ENCODE data around the gene HSD17B14. TPM values are rescaled to one million over a fixed set of nuclear protein-coding genes. Genes with fewer than 3 reads are reported as not detected.

The HSD17B14 gene
- polyA plus RNA-seq, 1 of the 3 experiments (the other 2 are of a cell fraction): 29.7 TPM

- Histone ChIP-seq H3K36me3 (replicated peaks in 1 of 2; ENCODE audit: control insufficient read depth in 1 of 2, insufficient read depth in 2 of 2, low read length in 1 of 2) (no peaks in the 10 kb centered on the region), H3K9me3 (no peaks in the 10 kb centered on the region), H3K4me3 (ENCODE audit: low read depth in 2 of 2, low read length in 1 of 2) (no peak overlapping the region), H3K27ac (ENCODE audit: low read depth in 2 of 2, low read length in 1 of 2) (no peak overlapping the region), H3F3A (replicated peaks; ENCODE audit: insufficient read depth) (peaks cover 2% of the 10 kb centered on the region), H4K20me1 (ENCODE audit: insufficient read depth) (no peaks in the 10 kb centered on the region), H2AFZ (ENCODE audit: low read depth) (no peak overlapping the region), H3K79me2 (ENCODE audit: insufficient read depth) (no peaks in the 10 kb centered on the region), H3K27me3 (ENCODE audit: insufficient read depth) (no peaks in the 10 kb centered on the region), H3K9ac (no peak overlapping the region), H3K4me1 (ENCODE audit: control insufficient read depth in 1 of 2, insufficient read depth in 2 of 2, low read depth in 1 of 2, low read length in 1 of 2) (peaks cover 0 to 6% of the 10 kb centered on the region in 2 experiments; a peak in 1 of 4 replicates), H3K4me2 (no peak overlapping the region), H3K9me2 (no peaks in the 10 kb centered on the region)
- no peak for DNase-seq
- CTCF ChIA-PET: interaction anchor here (1.0 to 9.6 kb wide), 6 partner anchors 11 to 184 kb away, joined by 3 to 47 read pairs (median 6); no protein-coding TSS in a partner anchor
- 96% methylated on average over 4 of the region's 4 CpGs for WGBS (ENCODE audit: low lambda C conversion rate)
- POLR2A ChIA-PET: interaction anchor here (1.3 kb wide), 1 partner anchor 18 kb away, joined by 4 read pairs; no protein-coding TSS in a partner anchor
- no peak for TF ChIP-seq FOXJ3 (CRISPR knock-in tag; IDR thresholded peaks at IDR 0.05)
- no peak for TF ChIP-seq CTCF (IDR thresholded peaks at IDR 0.05)
- no peak for TF ChIP-seq NFIC (IDR thresholded peaks at IDR 0.05; ENCODE audit: borderline replicate concordance)
- no peak for TF ChIP-seq RCOR1 (IDR thresholded peaks at IDR 0.05; ENCODE audit: low read length)
- no peak for TF ChIP-seq JUND (IDR thresholded peaks at IDR 0.05)
- no peak for TF ChIP-seq YY1 (IDR thresholded peaks at IDR 0.05; ENCODE audit: low read depth)
- TF ChIP-seq RFX5 (IDR thresholded peaks at IDR 0.05; ENCODE audit: low read length): no peak
- no peak for TF ChIP-seq FOSL2 (IDR thresholded peaks at IDR 0.05; ENCODE audit: borderline replicate concordance, low read depth)
- no peak for TF ChIP-seq MEF2A (IDR thresholded peaks at IDR 0.05; ENCODE audit: borderline replicate concordance, low read depth)
- no peak for TF ChIP-seq GABPA (IDR thresholded peaks at IDR 0.05; ENCODE audit: low read depth)
- TF ChIP-seq USF1 (IDR thresholded peaks at IDR 0.05; ENCODE audit: borderline replicate concordance, low read depth): no peak
- TF ChIP-seq CHD2 (IDR thresholded peaks at IDR 0.05; ENCODE audit: low read length, partially characterized antibody): no peak
Observed at GRCh38 chr19:48830965-48831364, 5.3 kb downstream of the HSD17B14 start.

GRCh38 chr19:48830088-48830487 is 6.2 kb downstream of the HSD17B14 start:
- H3K4me3 ChIP-seq (ENCODE audit: low read depth in 2 of 2, low read length in 1 of 2): no peak overlapping the region
- TF ChIP-seq RAD21 (IDR thresholded peaks at IDR 0.05; ENCODE audit: low read length): no peak
- TF ChIP-seq USF1 (IDR thresholded peaks at IDR 0.05; ENCODE audit: borderline replicate concordance, low read depth): no peak
- no peak for TF ChIP-seq TCF12 (IDR thresholded peaks at IDR 0.05)
- no peak for TF ChIP-seq EP300 (IDR thresholded peaks at IDR 0.05; ENCODE audit: borderline replicate concordance in 1 of 2, low read depth in 1 of 2, low read length in 1 of 2)
- no peak for TF ChIP-seq NRF1 (IDR thresholded peaks at IDR 0.05; ENCODE audit: low read depth, low read length)
- no peak for TF ChIP-seq CTCF (IDR thresholded peaks at IDR 0.05)
- no peak for TF ChIP-seq TAF1 (IDR thresholded peaks at IDR 0.05; ENCODE audit: borderline replicate concordance, low read depth, low read length)
- TF ChIP-seq FOXM1 (IDR thresholded peaks at IDR 0.05; ENCODE audit: low read depth): no peak
- TF ChIP-seq SIN3A (IDR thresholded peaks at IDR 0.05; ENCODE audit: borderline replicate concordance, low read depth, low read length): no peak
- TF ChIP-seq MXI1 (IDR thresholded peaks at IDR 0.05; ENCODE audit: low read depth, low read length): no peak
- TF ChIP-seq EZH2phosphoT487 (IDR thresholded peaks at IDR 0.05; ENCODE audit: borderline replicate concordance, low read depth): no peak
- TF ChIP-seq TEAD4 (IDR thresholded peaks at IDR 0.05; ENCODE audit: borderline replicate concordance, insufficient read depth): no peak
- no peak for TF ChIP-seq NFIC (IDR thresholded peaks at IDR 0.05; ENCODE audit: borderline replicate concordance)
- TF ChIP-seq RXRA (IDR thresholded peaks at IDR 0.05; ENCODE audit: borderline replicate concordance, low read depth): no peak
- no peak for TF ChIP-seq RFX5 (IDR thresholded peaks at IDR 0.05; ENCODE audit: low read length)
- TF ChIP-seq ELF1 (IDR thresholded peaks at IDR 0.05): no peak
- no peak for TF ChIP-seq YY1 (IDR thresholded peaks at IDR 0.05; ENCODE audit: low read depth)
- no peak overlapping the region for H3K27ac ChIP-seq (ENCODE audit: low read depth in 2 of 2, low read length in 1 of 2)
- H3K27me3 ChIP-seq (ENCODE audit: insufficient read depth): no peaks in the 10 kb centered on the region
- no peaks in the 10 kb centered on the region for H3K9me2 ChIP-seq
- no peak for DNase-seq
- no peak overlapping the region for H2AFZ ChIP-seq (ENCODE audit: low read depth)
- H3K79me2 ChIP-seq (ENCODE audit: insufficient read depth): no peaks in the 10 kb centered on the region
- no peak overlapping the region for H3K4me2 ChIP-seq
- H4K20me1 ChIP-seq (ENCODE audit: insufficient read depth): no peaks in the 10 kb centered on the region
- ChIA-PET POLR2A (interaction anchor here (1.3 kb wide), 1 partner anchor 17 kb away, joined by 4 read pairs; no protein-coding TSS in a partner anchor), CTCF (interaction anchor here (0.8 to 9.6 kb wide), 4 partner anchors 12 to 42 kb away, joined by 3 to 47 read pairs (median 4); no protein-coding TSS in a partner anchor)
- no peaks in the 10 kb centered on the region for H3K4me1 ChIP-seq (ENCODE audit: control insufficient read depth in 1 of 2, insufficient read depth in 2 of 2, low read depth in 1 of 2, low read length in 1 of 2)
- no peaks in the 10 kb centered on the region for H3K36me3 ChIP-seq (replicated peaks in 1 of 2; ENCODE audit: control insufficient read depth in 1 of 2, insufficient read depth in 2 of 2, low read length in 1 of 2)
- no peaks in the 10 kb centered on the region for H3K9me3 ChIP-seq
- 97% methylated on average over 9 of the region's 9 CpGs for WGBS (ENCODE audit: low lambda C conversion rate)
- no peaks in the 10 kb centered on the region for H3F3A ChIP-seq (replicated peaks; ENCODE audit: insufficient read depth)
- H3K9ac ChIP-seq: no peak overlapping the region
